HG03103 (cell line): ENCODE results near the gene PKP4.
"Not testable (repeated sequence)": the region's sequence is repeated elsewhere in the genome, so short reads cannot be mapped to it uniquely, and the experiment has no call there.

ENCODE experiments used
- ATAC-seq: cut with Tn5 transposase; IDR thresholded peaks from one replicate; pipeline ENCODE4 v1.9.1; 2021; ENCODE audit warnings: low read depth; ENCODE audit not compliant: unreplicated experiment

PKP4 gene

GRCh38 chr2:158702740-158703139 is 246.0 kb downstream of the PKP4 start:
- no peak for ATAC-seq

- ATAC-seq: not testable (repeated sequence)
These were observed 248.1 kb downstream of the PKP4 start for GRCh38 chr2:158704724-158705465.

- ATAC-seq: no peak
These were observed 256.2 kb downstream of the PKP4 start for GRCh38 chr2:158712791-158713522.

GRCh38 chr2:158713523-158714138 is 256.9 kb downstream of the PKP4 start:
- ATAC-seq: no peak

- no peak for ATAC-seq
These were observed 257.7 kb downstream of the PKP4 start for GRCh38 chr2:158714420-158714819.

GRCh38 chr2:158715357-158715756 is 258.6 kb downstream of the PKP4 start:
- ATAC-seq: no peak

GRCh38 chr2:158716121-158716791 is 259.5 kb downstream of the PKP4 start:
- no peak for ATAC-seq

- no peak for ATAC-seq
These were observed 260.2 kb downstream of the PKP4 start for GRCh38 chr2:158716921-158717320.

- ATAC-seq: no peak
These were observed 260.8 kb downstream of the PKP4 start for GRCh38 chr2:158717366-158718195.

GRCh38 chr2:158718196-158718585 is 261.4 kb downstream of the PKP4 start:
- ATAC-seq: no peak

- no peak for ATAC-seq
These were observed 262.1 kb downstream of the PKP4 start for GRCh38 chr2:158718851-158719250.

- no peak for ATAC-seq
These were observed 262.7 kb downstream of the PKP4 start for GRCh38 chr2:158719403-158719802.

GRCh38 chr2:158722266-158723105 is 265.7 kb downstream of the PKP4 start:
- no peak for ATAC-seq

- no peak for ATAC-seq
These were observed 266.6 kb downstream of the PKP4 start for GRCh38 chr2:158723181-158723838.

GRCh38 chr2:158723921-158724802 is 267.4 kb downstream of the PKP4 start:
- ATAC-seq: no peak

- ATAC-seq: no peak
These were observed 268.1 kb downstream of the PKP4 start for GRCh38 chr2:158724803-158725381.

- ATAC-seq: no peak
These were observed 268.7 kb downstream of the PKP4 start for GRCh38 chr2:158725441-158725891.
